Measurements from ENCODE around the gene MCM5. TPM values are rescaled to one million over a fixed set of nuclear protein-coding genes. Genes with fewer than 3 reads are reported as not detected.

The MCM5 gene
- total and polyA plus RNA-seq, 8 donors: 7.2 to 17.7 (median 12.1) TPM

GRCh38 chr22:35425546-35425945, 25.6 kb downstream of the MCM5 start:
- no peaks in the 10 kb centered on the region for H3K9me3 ChIP-seq
- DNase-seq (no peak), ATAC-seq (no peak)

GRCh38 chr22:35425971-35426800, 26.2 kb downstream of the MCM5 start:
- H3K36me3 ChIP-seq: no peaks in the 10 kb centered on the region
- 84 to 85% methylated on average over 11 of the region's 11 CpGs for WGBS, 2 donors
- H3K4me1 ChIP-seq: peaks cover 0 to 3% (median 0%) of the 10 kb centered on the region in 3 donors
- no peak for TF ChIP-seq CTCF (IDR thresholded peaks at IDR 0.05)
- ATAC-seq (no peak), DNase-seq (no peak), FAIRE-seq (no peak)
- no peak overlapping the region for H3K27ac ChIP-seq
- intact Hi-C loops (cut with DNase I): loop anchor here in 1 of 3 donors (5.0 kb wide), 1 partner anchor 161 kb away; no protein-coding TSS in a partner anchor
- H3K9me3 ChIP-seq: no peaks in the 10 kb centered on the region
- H3K4me3 ChIP-seq: no peak overlapping the region
- H3K27me3 ChIP-seq: no peaks in the 10 kb centered on the region

More at GRCh38 chr22:35425546-35425945, 25.6 kb downstream of the MCM5 start:
- no peak overlapping the region for H3K27ac ChIP-seq
- intact Hi-C loops (cut with DNase I): loop anchor here in 1 of 3 donors (5.0 kb wide), 1 partner anchor 162 kb away; no protein-coding TSS in a partner anchor
- TF ChIP-seq CTCF (IDR thresholded peaks at IDR 0.05): no peak
- WGBS, 2 donors: 88 to 89% methylated on average over 7 of the region's 7 CpGs
- no peak overlapping the region for H3K4me3 ChIP-seq
- no peak for FAIRE-seq
- peaks cover 0 to 5% (median 3%) of the 10 kb centered on the region in 3 donors for H3K36me3 ChIP-seq
- H3K27me3 ChIP-seq: no peaks in the 10 kb centered on the region
- no peaks in the 10 kb centered on the region for H3K4me1 ChIP-seq

GRCh38 chr22:35426801-35427140, 26.8 kb downstream of the MCM5 start:
- no peaks in the 10 kb centered on the region for H3K27me3 ChIP-seq
- no peak overlapping the region for H3K4me3 ChIP-seq
- H3K4me1 ChIP-seq: peaks cover 0 to 4% (median 0%) of the 10 kb centered on the region in 3 donors
- no peaks in the 10 kb centered on the region for H3K9me3 ChIP-seq
- no peaks in the 10 kb centered on the region for H3K36me3 ChIP-seq
- FAIRE-seq (no peak), DNase-seq (no peak), ATAC-seq (no peak)
- no peak for TF ChIP-seq CTCF (IDR thresholded peaks at IDR 0.05)
- intact Hi-C loops (cut with DNase I): loop anchor here in 1 of 3 donors (5.0 kb wide), 1 partner anchor 161 kb away; no protein-coding TSS in a partner anchor
- H3K27ac ChIP-seq: no peak overlapping the region
- 85 to 87% methylated on average over 5 of the region's 5 CpGs for WGBS, 2 donors

- FAIRE-seq (peak; percentile 84), DNase-seq (peak; percentile 84 to 98 (median 90)), ATAC-seq (peak; percentile 93 to 99 (median 98))
- no peaks in the 10 kb centered on the region for H3K9me3 ChIP-seq
- peaks cover 0 to 4% (median 0%) of the 10 kb centered on the region in 3 donors for H3K4me1 ChIP-seq
- peak; percentile 95 to 99 (median 96) for TF ChIP-seq CTCF (IDR thresholded peaks at IDR 0.05)
- intact Hi-C loops (cut with DNase I): loop anchor here in 1 of 3 donors (5.0 kb wide), 2 partner anchors 151 to 191 kb away; no protein-coding TSS in a partner anchor
- no peaks in the 10 kb centered on the region for H3K27me3 ChIP-seq
- 8 to 11% methylated on average over 14 of the region's 14 CpGs for WGBS, 2 donors
- peak overlapping the region in 2 of 4 donors; percentile 60 to 62 for H3K27ac ChIP-seq
- H3K4me3 ChIP-seq: no peak overlapping the region
- no peaks in the 10 kb centered on the region for H3K36me3 ChIP-seq
Observed at GRCh38 chr22:35430897-35431322, 31.0 kb downstream of the MCM5 start.

Data from pancreas (tissue), 10 donors.